GM23338 (cell line): ENCODE data around the gene PDK3. TPM values are rescaled to one million over a fixed set of nuclear protein-coding genes. Genes with fewer than 3 reads are reported as not detected.

Experiments used
- ATAC-seq: fragments of 200-7000 bp; cut with Tn5 transposase; 3 replicates; pipeline ENCODE4 v1.9.1; 2020
- DNase-seq: peaks from one replicate; pipeline ENCODE4 v3.0.0-alpha.2; 2015; ENCODE audit warnings: low spot score
- H2AFZ ChIP-seq: fragments of 200-600 bp; sonication (generic); 2 replicates; pipeline ENCODE4 v1.8.0; 2016; ENCODE audit warnings: antibody characterized with exemption, mild to moderate bottlenecking, moderate library complexity
- H3F3A ChIP-seq: fragments of 200-600 bp; sonication (generic); replicated peaks from 2 replicates; pipeline ENCODE4 v1.8.0; 2017; ENCODE audit warnings: antibody characterized with exemption, mixed run types, low read depth
- H3K27ac ChIP-seq: fragments of 200-600 bp; sonication (generic); 2 replicates; pipeline ENCODE4 v1.6.1; 2016; ENCODE audit warnings: low read depth
- H3K27me3 ChIP-seq: fragments of 200-600 bp; sonication (generic); 2 replicates; pipeline ENCODE4 v1.8.0; 2016; ENCODE audit warnings: mild to moderate bottlenecking, mixed run types, moderate library complexity; ENCODE audit not compliant: insufficient read depth
- H3K36me3 ChIP-seq: fragments of 200-600 bp; sonication (generic); 2 replicates; pipeline ENCODE4 v1.8.0; 2016; ENCODE audit warnings: mild to moderate bottlenecking; ENCODE audit not compliant: insufficient read depth
- H3K4me1 ChIP-seq: fragments of 200-600 bp; sonication (generic); 2 replicates; pipeline ENCODE4 v1.8.0; 2016; ENCODE audit warnings: mild to moderate bottlenecking, moderate library complexity; ENCODE audit not compliant: insufficient read depth
- H3K4me2 ChIP-seq: fragments of 200-600 bp; sonication (generic); 2 replicates; pipeline ENCODE4 v1.7.1; 2017; ENCODE audit warnings: mixed run types
- H3K4me3 ChIP-seq: fragments of 200-600 bp; sonication (generic); 2 replicates; pipeline ENCODE4 v1.6.1; 2016; ENCODE audit warnings: mixed run types
- H3K79me2 ChIP-seq: fragments of 200-600 bp; sonication (generic); replicated peaks from 2 replicates; pipeline ENCODE4 v1.8.0; 2017; ENCODE audit warnings: mild to moderate bottlenecking; ENCODE audit not compliant: insufficient read depth
- H3K9me2 ChIP-seq: fragments of 200-600 bp; sonication (generic); 2 replicates; pipeline ENCODE4 v1.8.0; 2017; ENCODE audit not compliant: insufficient read depth
- H4K20me1 ChIP-seq: fragments of 200-600 bp; sonication (generic); replicated peaks from 2 replicates; pipeline ENCODE4 v1.8.0; 2017; ENCODE audit warnings: mild to moderate bottlenecking; ENCODE audit not compliant: insufficient read depth
- H3K27ac Mint-ChIP-seq: 2 replicates; pipeline ENCODE4 v1.8.0; 2020; ENCODE audit warnings: inconsistent platforms, mild to moderate bottlenecking, moderate library complexity, mixed read lengths
- H3K27me3 Mint-ChIP-seq: 3 replicates; pipeline ENCODE4 v1.8.0; 2022; ENCODE audit warnings: low read depth, mild to moderate bottlenecking, moderate library complexity, mixed read lengths, inconsistent platforms; ENCODE audit not compliant: insufficient read depth, poor library complexity
- H3K36me3 Mint-ChIP-seq: 3 replicates; pipeline ENCODE4 v1.8.0; 2021; ENCODE audit warnings: low read depth, mild to moderate bottlenecking, inconsistent platforms, moderate library complexity, mixed read lengths
- H3K4me1 Mint-ChIP-seq: 3 replicates; pipeline ENCODE4 v1.8.0; 2020; ENCODE audit warnings: mild to moderate bottlenecking, inconsistent platforms, mixed read lengths
- H3K4me3 Mint-ChIP-seq: 3 replicates; pipeline ENCODE4 v1.8.0; 2021; ENCODE audit warnings: moderate library complexity, mild to moderate bottlenecking, inconsistent platforms, mixed read lengths
- H3K9me3 Mint-ChIP-seq: 3 replicates; pipeline ENCODE4 v1.8.0; 2020; ENCODE audit warnings: moderate library complexity, mild to moderate bottlenecking, inconsistent platforms, mixed read lengths
- CREB1 ChIP-seq: fragments of 250-450 bp; sonication (Bioruptor Pico); IDR thresholded peaks from 2 replicates; pipeline ENCODE4 v1.5.0; 2020; ENCODE audit warnings: low read depth, mild to moderate bottlenecking, moderate library complexity
- EZH2 ChIP-seq: fragments of 200-600 bp; sonication (generic); IDR thresholded peaks from one replicate; pipeline ENCODE4 v1.8.0; 2017; ENCODE audit warnings: antibody characterized with exemption, mild to moderate bottlenecking, low read depth; ENCODE audit not compliant: unreplicated experiment
- EZH2phosphoT487 ChIP-seq: fragments of 200-600 bp; sonication (generic); IDR thresholded peaks from one replicate; pipeline ENCODE4 v1.8.1; 2018; ENCODE audit warnings: antibody characterized with exemption; ENCODE audit not compliant: unreplicated experiment
- JUNB ChIP-seq: IDR thresholded peaks from one replicate; pipeline ENCODE4 v1.6.1; 2016; ENCODE audit warnings: antibody characterized with exemption; ENCODE audit not compliant: unreplicated experiment
- NANOG ChIP-seq: IDR thresholded peaks from 2 replicates; pipeline ENCODE4 v1.6.1; 2016; ENCODE audit warnings: antibody characterized with exemption, borderline replicate concordance
- POLR2AphosphoS5 ChIP-seq: IDR thresholded peaks from 2 replicates; pipeline ENCODE4 v1.6.1; 2016; ENCODE audit warnings: antibody characterized with exemption, low read depth
- STAT1 ChIP-seq: IDR thresholded peaks from one replicate; pipeline ENCODE4 v1.6.1; 2016; ENCODE audit warnings: antibody characterized with exemption; ENCODE audit not compliant: unreplicated experiment
- ZNF114 ChIP-seq: fragments of 250-450 bp; sonication (Bioruptor Pico); IDR thresholded peaks from 2 replicates; pipeline ENCODE4 v1.5.0; 2020; ENCODE audit warnings: mild to moderate bottlenecking, moderate library complexity
- ZNF331 ChIP-seq: fragments of 250-450 bp; sonication (Bioruptor Pico); IDR thresholded peaks from 2 replicates; pipeline ENCODE4 v1.5.0; 2020; ENCODE audit warnings: low read depth, mild to moderate bottlenecking, moderate library complexity
- polyA plus RNA-seq: library from polyadenylated mRNA; unstranded; fragments of >200 nt; fragmentation: Nextera tagmentation; extraction: Ambion mirVana; gene quantifications from 2 replicates; pipeline ENCODE4 v1.2.1, GENCODE V29; 2016
- total RNA-seq: library from RNA; depleted of rRNA; stranded (reverse); fragments of >200 nt; shearing (Covaris generic); gene quantifications from 2 replicates; pipeline ENCODE4 v1.2.3, GENCODE V29; 2014
- TF ChIP-seq, protein P1 (sequence below): IDR thresholded peaks from one replicate; pipeline ENCODE4 v1.6.1; 2018; ENCODE audit warnings: antibody characterized with exemption; ENCODE audit not compliant: unreplicated experiment
- TF ChIP-seq, protein P2 (sequence below): IDR thresholded peaks from 2 replicates; pipeline ENCODE4 v1.6.1; 2016; ENCODE audit warnings: antibody characterized with exemption
- TF ChIP-seq, protein P3 (sequence below): fragments of 250-450 bp; sonication (Bioruptor Pico); IDR thresholded peaks from 2 replicates; pipeline ENCODE4 v1.5.0; 2020; ENCODE audit warnings: mild to moderate bottlenecking, moderate library complexity
- TF ChIP-seq, protein P4 (sequence below), 2 experiments: fragments of 200-600 bp in 1 of 2; sonication (generic) in 1 of 2; conservative IDR thresholded peaks; 2 replicates each; pipeline versions ENCODE4 v1.5.1 to v1.6.1; 2016 to 2017; ENCODE audit warnings: antibody characterized with exemption in 2 of 2, low read depth in 2 of 2, mild to moderate bottlenecking in 2 of 2, moderate library complexity in 1 of 2

The PDK3 gene
- total and polyA plus RNA-seq, 2 experiments from 2014 or later, result 35.7 to 51.2 TPM

DNA sequence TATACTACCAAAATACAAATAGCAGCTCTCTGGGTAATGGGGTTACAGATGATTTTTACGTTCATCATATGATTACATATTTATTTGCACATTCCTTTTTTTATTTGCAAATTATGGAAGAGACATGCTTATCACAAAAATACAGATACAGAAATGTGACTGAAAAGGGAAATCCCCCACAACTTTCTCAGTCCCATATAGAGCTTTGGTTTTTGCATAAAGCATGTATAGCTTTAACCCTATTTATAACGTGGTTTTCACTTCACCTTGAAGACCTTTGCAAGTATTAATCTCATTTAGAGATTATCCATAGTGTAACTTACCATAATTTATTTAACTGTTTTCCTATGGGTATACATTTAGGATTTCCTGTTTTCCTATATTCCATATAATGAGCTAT is 55.4 kb downstream of the PDK3 start:
- Histone ChIP-seq H3K4me2 (no peak overlapping the region), H3K27ac (no peak overlapping the region), H3K4me3 (no peak overlapping the region), H3K79me2 (no peaks in the 10 kb centered on the region), H2AFZ (no peak overlapping the region), H3F3A (no peaks in the 10 kb centered on the region), H3K9me2 (no peaks in the 10 kb centered on the region), H4K20me1 (no peaks in the 10 kb centered on the region), H3K27me3 (no peaks in the 10 kb centered on the region), H3K4me1 (peaks cover 4% of the 10 kb centered on the region; the same call in 1 of the 2 replicates), H3K36me3 (no peaks in the 10 kb centered on the region)
- Mint-ChIP-seq H3K4me1 (peaks cover 5% of the 10 kb centered on the region), H3K4me3 (no peak overlapping the region), H3K36me3 (peaks cover 12% of the 10 kb centered on the region; the same call in 2 of the 3 replicates), H3K27ac (no peak overlapping the region), H3K9me3 (no peaks in the 10 kb centered on the region), H3K27me3 (peaks cover 3% of the 10 kb centered on the region)
- ATAC-seq (no peak), DNase-seq (no peak)
- TF ChIP-seq ZNF114, result no peak
- TF ChIP-seq, protein P1, sequence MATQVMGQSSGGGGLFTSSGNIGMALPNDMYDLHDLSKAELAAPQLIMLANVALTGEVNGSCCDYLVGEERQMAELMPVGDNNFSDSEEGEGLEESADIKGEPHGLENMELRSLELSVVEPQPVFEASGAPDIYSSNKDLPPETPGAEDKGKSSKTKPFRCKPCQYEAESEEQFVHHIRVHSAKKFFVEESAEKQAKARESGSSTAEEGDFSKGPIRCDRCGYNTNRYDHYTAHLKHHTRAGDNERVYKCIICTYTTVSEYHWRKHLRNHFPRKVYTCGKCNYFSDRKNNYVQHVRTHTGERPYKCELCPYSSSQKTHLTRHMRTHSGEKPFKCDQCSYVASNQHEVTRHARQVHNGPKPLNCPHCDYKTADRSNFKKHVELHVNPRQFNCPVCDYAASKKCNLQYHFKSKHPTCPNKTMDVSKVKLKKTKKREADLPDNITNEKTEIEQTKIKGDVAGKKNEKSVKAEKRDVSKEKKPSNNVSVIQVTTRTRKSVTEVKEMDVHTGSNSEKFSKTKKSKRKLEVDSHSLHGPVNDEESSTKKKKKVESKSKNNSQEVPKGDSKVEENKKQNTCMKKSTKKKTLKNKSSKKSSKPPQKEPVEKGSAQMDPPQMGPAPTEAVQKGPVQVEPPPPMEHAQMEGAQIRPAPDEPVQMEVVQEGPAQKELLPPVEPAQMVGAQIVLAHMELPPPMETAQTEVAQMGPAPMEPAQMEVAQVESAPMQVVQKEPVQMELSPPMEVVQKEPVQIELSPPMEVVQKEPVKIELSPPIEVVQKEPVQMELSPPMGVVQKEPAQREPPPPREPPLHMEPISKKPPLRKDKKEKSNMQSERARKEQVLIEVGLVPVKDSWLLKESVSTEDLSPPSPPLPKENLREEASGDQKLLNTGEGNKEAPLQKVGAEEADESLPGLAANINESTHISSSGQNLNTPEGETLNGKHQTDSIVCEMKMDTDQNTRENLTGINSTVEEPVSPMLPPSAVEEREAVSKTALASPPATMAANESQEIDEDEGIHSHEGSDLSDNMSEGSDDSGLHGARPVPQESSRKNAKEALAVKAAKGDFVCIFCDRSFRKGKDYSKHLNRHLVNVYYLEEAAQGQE, result no peak
- TF ChIP-seq, protein P2, sequence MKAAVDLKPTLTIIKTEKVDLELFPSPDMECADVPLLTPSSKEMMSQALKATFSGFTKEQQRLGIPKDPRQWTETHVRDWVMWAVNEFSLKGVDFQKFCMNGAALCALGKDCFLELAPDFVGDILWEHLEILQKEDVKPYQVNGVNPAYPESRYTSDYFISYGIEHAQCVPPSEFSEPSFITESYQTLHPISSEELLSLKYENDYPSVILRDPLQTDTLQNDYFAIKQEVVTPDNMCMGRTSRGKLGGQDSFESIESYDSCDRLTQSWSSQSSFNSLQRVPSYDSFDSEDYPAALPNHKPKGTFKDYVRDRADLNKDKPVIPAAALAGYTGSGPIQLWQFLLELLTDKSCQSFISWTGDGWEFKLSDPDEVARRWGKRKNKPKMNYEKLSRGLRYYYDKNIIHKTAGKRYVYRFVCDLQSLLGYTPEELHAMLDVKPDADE, result no peak
- TF ChIP-seq EZH2phosphoT487, result no peak
- no peak for TF ChIP-seq EZH2
- TF ChIP-seq CREB1 (CRISPR knock-in tag), result no peak
- no peak for TF ChIP-seq POLR2AphosphoS5
- TF ChIP-seq, protein P3, sequence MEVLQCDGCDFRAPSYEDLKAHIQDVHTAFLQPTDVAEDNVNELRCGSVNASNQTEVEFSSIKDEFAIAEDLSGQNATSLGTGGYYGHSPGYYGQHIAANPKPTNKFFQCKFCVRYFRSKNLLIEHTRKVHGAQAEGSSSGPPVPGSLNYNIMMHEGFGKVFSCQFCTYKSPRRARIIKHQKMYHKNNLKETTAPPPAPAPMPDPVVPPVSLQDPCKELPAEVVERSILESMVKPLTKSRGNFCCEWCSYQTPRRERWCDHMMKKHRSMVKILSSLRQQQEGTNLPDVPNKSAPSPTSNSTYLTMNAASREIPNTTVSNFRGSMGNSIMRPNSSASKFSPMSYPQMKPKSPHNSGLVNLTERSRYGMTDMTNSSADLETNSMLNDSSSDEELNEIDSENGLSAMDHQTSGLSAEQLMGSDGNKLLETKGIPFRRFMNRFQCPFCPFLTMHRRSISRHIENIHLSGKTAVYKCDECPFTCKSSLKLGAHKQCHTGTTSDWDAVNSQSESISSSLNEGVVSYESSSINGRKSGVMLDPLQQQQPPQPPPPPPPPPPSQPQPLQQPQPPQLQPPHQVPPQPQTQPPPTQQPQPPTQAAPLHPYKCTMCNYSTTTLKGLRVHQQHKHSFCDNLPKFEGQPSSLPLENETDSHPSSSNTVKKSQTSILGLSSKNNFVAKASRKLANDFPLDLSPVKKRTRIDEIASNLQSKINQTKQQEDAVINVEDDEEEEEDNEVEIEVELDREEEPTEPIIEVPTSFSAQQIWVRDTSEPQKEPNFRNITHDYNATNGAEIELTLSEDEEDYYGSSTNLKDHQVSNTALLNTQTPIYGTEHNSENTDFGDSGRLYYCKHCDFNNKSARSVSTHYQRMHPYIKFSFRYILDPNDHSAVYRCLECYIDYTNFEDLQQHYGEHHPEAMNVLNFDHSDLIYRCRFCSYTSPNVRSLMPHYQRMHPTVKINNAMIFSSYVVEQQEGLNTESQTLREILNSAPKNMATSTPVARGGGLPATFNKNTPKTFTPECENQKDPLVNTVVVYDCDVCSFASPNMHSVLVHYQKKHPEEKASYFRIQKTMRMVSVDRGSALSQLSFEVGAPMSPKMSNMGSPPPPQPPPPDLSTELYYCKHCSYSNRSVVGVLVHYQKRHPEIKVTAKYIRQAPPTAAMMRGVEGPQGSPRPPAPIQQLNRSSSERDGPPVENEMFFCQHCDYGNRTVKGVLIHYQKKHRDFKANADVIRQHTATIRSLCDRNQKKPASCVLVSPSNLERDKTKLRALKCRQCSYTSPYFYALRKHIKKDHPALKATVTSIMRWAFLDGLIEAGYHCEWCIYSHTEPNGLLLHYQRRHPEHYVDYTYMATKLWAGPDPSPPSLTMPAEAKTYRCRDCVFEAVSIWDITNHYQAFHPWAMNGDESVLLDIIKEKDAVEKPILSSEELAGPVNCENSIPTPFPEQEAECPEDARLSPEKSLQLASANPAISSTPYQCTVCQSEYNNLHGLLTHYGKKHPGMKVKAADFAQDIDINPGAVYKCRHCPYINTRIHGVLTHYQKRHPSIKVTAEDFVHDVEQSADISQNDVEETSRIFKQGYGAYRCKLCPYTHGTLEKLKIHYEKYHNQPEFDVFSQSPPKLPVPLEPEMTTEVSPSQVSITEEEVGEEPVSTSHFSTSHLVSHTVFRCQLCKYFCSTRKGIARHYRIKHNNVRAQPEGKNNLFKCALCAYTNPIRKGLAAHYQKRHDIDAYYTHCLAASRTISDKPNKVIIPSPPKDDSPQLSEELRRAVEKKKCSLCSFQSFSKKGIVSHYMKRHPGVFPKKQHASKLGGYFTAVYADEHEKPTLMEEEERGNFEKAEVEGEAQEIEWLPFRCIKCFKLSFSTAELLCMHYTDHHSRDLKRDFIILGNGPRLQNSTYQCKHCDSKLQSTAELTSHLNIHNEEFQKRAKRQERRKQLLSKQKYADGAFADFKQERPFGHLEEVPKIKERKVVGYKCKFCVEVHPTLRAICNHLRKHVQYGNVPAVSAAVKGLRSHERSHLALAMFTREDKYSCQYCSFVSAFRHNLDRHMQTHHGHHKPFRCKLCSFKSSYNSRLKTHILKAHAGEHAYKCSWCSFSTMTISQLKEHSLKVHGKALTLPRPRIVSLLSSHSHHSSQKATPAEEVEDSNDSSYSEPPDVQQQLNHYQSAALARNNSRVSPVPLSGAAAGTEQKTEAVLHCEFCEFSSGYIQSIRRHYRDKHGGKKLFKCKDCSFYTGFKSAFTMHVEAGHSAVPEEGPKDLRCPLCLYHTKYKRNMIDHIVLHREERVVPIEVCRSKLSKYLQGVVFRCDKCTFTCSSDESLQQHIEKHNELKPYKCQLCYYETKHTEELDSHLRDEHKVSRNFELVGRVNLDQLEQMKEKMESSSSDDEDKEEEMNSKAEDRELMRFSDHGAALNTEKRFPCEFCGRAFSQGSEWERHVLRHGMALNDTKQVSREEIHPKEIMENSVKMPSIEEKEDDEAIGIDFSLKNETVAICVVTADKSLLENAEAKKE (CRISPR knock-in tag), result no peak
- no peak for TF ChIP-seq NANOG
- no peak for TF ChIP-seq ZNF331 (CRISPR knock-in tag)
- no peak for TF ChIP-seq JUNB
- no peak for TF ChIP-seq STAT1
- TF ChIP-seq, protein P4, sequence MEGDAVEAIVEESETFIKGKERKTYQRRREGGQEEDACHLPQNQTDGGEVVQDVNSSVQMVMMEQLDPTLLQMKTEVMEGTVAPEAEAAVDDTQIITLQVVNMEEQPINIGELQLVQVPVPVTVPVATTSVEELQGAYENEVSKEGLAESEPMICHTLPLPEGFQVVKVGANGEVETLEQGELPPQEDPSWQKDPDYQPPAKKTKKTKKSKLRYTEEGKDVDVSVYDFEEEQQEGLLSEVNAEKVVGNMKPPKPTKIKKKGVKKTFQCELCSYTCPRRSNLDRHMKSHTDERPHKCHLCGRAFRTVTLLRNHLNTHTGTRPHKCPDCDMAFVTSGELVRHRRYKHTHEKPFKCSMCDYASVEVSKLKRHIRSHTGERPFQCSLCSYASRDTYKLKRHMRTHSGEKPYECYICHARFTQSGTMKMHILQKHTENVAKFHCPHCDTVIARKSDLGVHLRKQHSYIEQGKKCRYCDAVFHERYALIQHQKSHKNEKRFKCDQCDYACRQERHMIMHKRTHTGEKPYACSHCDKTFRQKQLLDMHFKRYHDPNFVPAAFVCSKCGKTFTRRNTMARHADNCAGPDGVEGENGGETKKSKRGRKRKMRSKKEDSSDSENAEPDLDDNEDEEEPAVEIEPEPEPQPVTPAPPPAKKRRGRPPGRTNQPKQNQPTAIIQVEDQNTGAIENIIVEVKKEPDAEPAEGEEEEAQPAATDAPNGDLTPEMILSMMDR (conservative IDR thresholded peaks at IDR 0.05; ENCODE audit: low read depth in 2 of 2), result no peak
